Keratinocyte (primary cell): Measurements from ENCODE around the gene OR1L8.

Experiments used
- CTCF ChIP-seq, 3 experiments: IDR thresholded peaks in 1 of 3; conservative IDR thresholded peaks in 1 of 3; optimal IDR thresholded peaks in 1 of 3; 2 replicates in 2 of 3; 3 replicates in 1 of 3; pipeline versions ENCODE3 to v1.5.1; 2011; ENCODE audit warnings: low read length in 3 of 3, mild to moderate bottlenecking in 3 of 3, moderate library complexity in 2 of 3, control low read depth in 1 of 3, inconsistent platforms in 1 of 3; ENCODE audit not compliant: insufficient read depth in 2 of 3; ENCODE audit errors: extremely low read depth in 1 of 3
- EZH2 ChIP-seq: IDR thresholded peaks from one replicate; pipeline ENCODE4 v1.6.1; 2012; ENCODE audit warnings: inconsistent platforms, mild to moderate bottlenecking, low read length, moderate library complexity

- TF ChIP-seq CTCF (optimal IDR thresholded peaks at IDR 0.05 in 1 of 3, IDR thresholded peaks at IDR 0.05 in 1 of 3, conservative IDR thresholded peaks at IDR 0.05 in 1 of 3; ENCODE audit: extremely low read depth in 1 of 3, insufficient read depth in 2 of 3, low read length in 3 of 3) (no peak), EZH2 (no peak)
Measured at GRCh38 chr9:122572456-122572855, 10.7 kb downstream of the OR1L8 start.
